MM.1S (cell line): ENCODE measurements around the gene SLC35B1.

Experiments used
- DNase-seq: peaks from one replicate; pipeline ENCODE4 v3.0.0-alpha.2; 2015
- H2AFZ ChIP-seq: fragments of 300-600 bp; sonication (generic); 2 replicates; pipeline ENCODE4 v1.6.0; 2016; ENCODE audit warnings: antibody characterized with exemption, low read length
- H3F3A ChIP-seq: fragments of 300-600 bp; sonication (generic); 2 replicates; pipeline ENCODE4 v1.6.1; 2016; ENCODE audit warnings: mild to moderate bottlenecking, antibody characterized with exemption, low read length, moderate library complexity, mixed read lengths; ENCODE audit not compliant: insufficient read depth
- H3K27ac ChIP-seq: fragments of 300-600 bp; sonication (generic); 2 replicates; pipeline ENCODE4 v1.5.1; 2016; ENCODE audit warnings: mild to moderate bottlenecking, low read length
- H3K27me3 ChIP-seq: fragments of 300-600 bp; sonication (generic); replicated peaks from 2 replicates; pipeline ENCODE4 v1.6.0; 2016; ENCODE audit warnings: low read length; ENCODE audit not compliant: insufficient read depth
- H3K36me3 ChIP-seq: fragments of 300-600 bp; sonication (generic); replicated peaks from 2 replicates; pipeline ENCODE4 v1.6.1; 2016; ENCODE audit warnings: mild to moderate bottlenecking, low read length, mixed read lengths; ENCODE audit not compliant: insufficient read depth
- H3K4me1 ChIP-seq: fragments of 300-600 bp; sonication (generic); 2 replicates; pipeline ENCODE4 v1.6.1; 2016; ENCODE audit warnings: low read length, mixed read lengths
- H3K4me2 ChIP-seq: fragments of 300-600 bp; sonication (generic); 2 replicates; pipeline ENCODE4 v1.6.0; 2016; ENCODE audit warnings: low read depth, low read length
- H3K4me3 ChIP-seq: fragments of 300-600 bp; sonication (generic); 2 replicates; pipeline ENCODE4 v1.5.1; 2016; ENCODE audit warnings: low read length, mixed read lengths
- H3K79me2 ChIP-seq: fragments of 300-600 bp; sonication (generic); 2 replicates; pipeline ENCODE4 v1.6.1; 2016; ENCODE audit warnings: mixed run types, low read length, mixed read lengths
- H3K9ac ChIP-seq: fragments of 300-600 bp; sonication (generic); 2 replicates; pipeline ENCODE4 v1.6.1; 2016; ENCODE audit warnings: low read length, mixed read lengths
- H3K9me2 ChIP-seq: fragments of 300-600 bp; sonication (generic); replicated peaks from 2 replicates; pipeline ENCODE4 v1.6.1; 2016; ENCODE audit warnings: mild to moderate bottlenecking, low read length, mixed read lengths; ENCODE audit not compliant: insufficient read depth
- H3K9me3 ChIP-seq: fragments of 300-600 bp; sonication (generic); replicated peaks from 2 replicates; pipeline ENCODE4 v1.6.1; 2016; ENCODE audit warnings: mild to moderate bottlenecking, low read length, mixed read lengths; ENCODE audit not compliant: insufficient read depth
- H4K20me1 ChIP-seq: fragments of 300-600 bp; sonication (generic); 2 replicates; pipeline ENCODE4 v1.6.1; 2016; ENCODE audit warnings: mild to moderate bottlenecking, low read length, moderate library complexity, mixed read lengths; ENCODE audit not compliant: insufficient read depth
- CTCF ChIP-seq: fragments of 300-600 bp; sonication (generic); IDR thresholded peaks from 2 replicates; pipeline ENCODE4 v1.5.1; 2016; ENCODE audit warnings: antibody characterized with exemption, low read length, mixed read lengths
- EZH2 ChIP-seq: fragments of 300-600 bp; sonication (generic); optimal IDR thresholded peaks from 2 replicates; pipeline ENCODE3; 2017; ENCODE audit warnings: low read depth, mild to moderate bottlenecking, antibody characterized with exemption, low read length, mixed read lengths
- EZH2phosphoT487 ChIP-seq: fragments of 300-600 bp; sonication (generic); IDR thresholded peaks from 2 replicates; pipeline ENCODE4 v1.6.1; 2018; ENCODE audit warnings: antibody characterized with exemption, low read length

The SLC35B1 gene

GRCh38 chr17:49680314-49680713, 27.4 kb downstream of the SLC35B1 start:
- no peaks in the 10 kb centered on the region for H4K20me1 ChIP-seq
- no peaks in the 10 kb centered on the region for H3K27me3 ChIP-seq
- no peak for TF ChIP-seq EZH2phosphoT487
- no peak for TF ChIP-seq CTCF
- no peak for TF ChIP-seq EZH2
- no peak overlapping the region for H3K9ac ChIP-seq
- peaks cover 21% of the 10 kb centered on the region for H3K79me2 ChIP-seq
- H3K4me2 ChIP-seq = no peak overlapping the region
- H3K9me2 ChIP-seq = no peaks in the 10 kb centered on the region
- no peak overlapping the region for H2AFZ ChIP-seq
- peaks cover 3% of the 10 kb centered on the region for H3K4me1 ChIP-seq
- no peaks in the 10 kb centered on the region for H3K9me3 ChIP-seq
- H3K4me3 ChIP-seq = no peak overlapping the region
- no peak for DNase-seq
- no peak overlapping the region for H3K27ac ChIP-seq
- H3K36me3 ChIP-seq = no peaks in the 10 kb centered on the region
- peaks cover 16% of the 10 kb centered on the region for H3F3A ChIP-seq

GRCh38 chr17:49677933-49678847, 29.6 kb downstream of the SLC35B1 start, which contains the start of gene SPOP:
SPOP (minus strand) TSS chr17:49678097; CDS start chr17:49622810, 55,287 bp downstream.
- peaks cover 16% of the 10 kb centered on the region for H3F3A ChIP-seq
- DNase-seq = peak; percentile 99
- H3K27ac ChIP-seq = peak within 1 kb of the TSS; percentile 92
- TF ChIP-seq EZH2phosphoT487 (no peak), CTCF (no peak), EZH2 (no peak)
- H3K4me3 ChIP-seq = peak within 1 kb of the TSS; percentile 76
- H3K36me3 ChIP-seq = no peaks in the 10 kb centered on the region
- no peaks in the 10 kb centered on the region for H3K9me3 ChIP-seq
- no peaks in the 10 kb centered on the region for H3K27me3 ChIP-seq
- peak within 1 kb of the TSS; percentile 81 for H3K4me2 ChIP-seq
- H2AFZ ChIP-seq = peak within 1 kb of the TSS; percentile 73
- no peaks in the 10 kb centered on the region for H4K20me1 ChIP-seq
- peak within 1 kb of the TSS; percentile 94 for H3K9ac ChIP-seq
- H3K79me2 ChIP-seq = peaks cover 40% of the 10 kb centered on the region
- no peaks in the 10 kb centered on the region for H3K9me2 ChIP-seq
- H3K4me1 ChIP-seq = peaks cover 9% of the 10 kb centered on the region

DNA sequence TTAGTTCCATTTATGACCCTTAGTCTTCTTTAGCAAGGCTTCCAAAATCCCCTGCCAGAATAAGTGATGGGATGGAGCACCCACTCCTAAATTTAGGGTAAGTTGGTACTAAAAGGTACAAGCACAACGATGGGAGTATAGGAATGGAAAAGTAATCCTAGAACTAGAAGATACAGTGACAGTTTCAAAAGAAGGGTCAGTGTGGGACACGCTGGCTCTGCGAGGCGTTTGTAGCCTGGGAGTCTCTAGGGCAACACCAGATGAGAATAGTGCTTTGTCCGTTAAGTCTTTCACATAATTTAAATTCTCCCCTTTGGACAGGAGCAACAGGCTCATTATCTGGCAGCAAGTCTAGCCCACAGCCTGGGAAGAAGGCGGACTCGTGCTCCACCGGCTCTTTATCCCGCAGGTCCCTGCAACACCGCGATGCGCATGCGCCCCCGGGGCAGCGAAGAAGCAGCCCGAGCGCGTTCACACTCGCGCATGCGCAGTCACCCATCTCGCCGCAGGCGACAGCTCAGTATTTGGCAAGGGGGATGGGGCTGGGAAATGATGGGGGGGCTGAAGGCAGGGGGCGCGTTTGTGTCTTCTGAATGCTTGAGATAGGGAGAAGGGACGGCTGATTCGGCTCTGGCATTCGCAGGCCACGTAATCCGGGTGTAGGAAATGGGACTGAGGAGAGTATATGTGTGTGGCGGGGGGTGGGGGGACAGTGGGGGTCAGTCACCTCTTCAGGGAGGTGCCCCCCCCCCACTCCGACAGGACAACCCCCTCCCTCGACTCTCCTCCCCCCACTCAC, 30.4 kb downstream of the SLC35B1 start:
- Histone ChIP-seq H3K4me1 (peaks cover 9% of the 10 kb centered on the region), H2AFZ (peak overlapping the region; percentile 54; the same call in 1 of the 2 replicates), H3K36me3 (no peaks in the 10 kb centered on the region), H3K27me3 (no peaks in the 10 kb centered on the region), H3K4me3 (peak overlapping the region; percentile 76), H3K9me2 (no peaks in the 10 kb centered on the region), H3K27ac (peak overlapping the region; percentile 92), H3K9ac (peak overlapping the region; percentile 94), H3K79me2 (peaks cover 48% of the 10 kb centered on the region), H3K4me2 (peak overlapping the region; percentile 81), H3F3A (peaks cover 16% of the 10 kb centered on the region), H3K9me3 (no peaks in the 10 kb centered on the region), H4K20me1 (no peaks in the 10 kb centered on the region)
- TF ChIP-seq CTCF (no peak), EZH2phosphoT487 (no peak), EZH2 (no peak)
- DNase-seq = peak; percentile 95
